Activated T-cell treated with anti-CD3 and anti-CD28 coated beads for 1 hour (primary cell): ENCODE measurements around the gene TRAF3.

Experiments
- DNase-seq: peaks from one replicate; pipeline ENCODE4 v3.0.0-alpha.2; 2020; ENCODE audit warnings: low read depth

TRAF3 gene

DNA sequence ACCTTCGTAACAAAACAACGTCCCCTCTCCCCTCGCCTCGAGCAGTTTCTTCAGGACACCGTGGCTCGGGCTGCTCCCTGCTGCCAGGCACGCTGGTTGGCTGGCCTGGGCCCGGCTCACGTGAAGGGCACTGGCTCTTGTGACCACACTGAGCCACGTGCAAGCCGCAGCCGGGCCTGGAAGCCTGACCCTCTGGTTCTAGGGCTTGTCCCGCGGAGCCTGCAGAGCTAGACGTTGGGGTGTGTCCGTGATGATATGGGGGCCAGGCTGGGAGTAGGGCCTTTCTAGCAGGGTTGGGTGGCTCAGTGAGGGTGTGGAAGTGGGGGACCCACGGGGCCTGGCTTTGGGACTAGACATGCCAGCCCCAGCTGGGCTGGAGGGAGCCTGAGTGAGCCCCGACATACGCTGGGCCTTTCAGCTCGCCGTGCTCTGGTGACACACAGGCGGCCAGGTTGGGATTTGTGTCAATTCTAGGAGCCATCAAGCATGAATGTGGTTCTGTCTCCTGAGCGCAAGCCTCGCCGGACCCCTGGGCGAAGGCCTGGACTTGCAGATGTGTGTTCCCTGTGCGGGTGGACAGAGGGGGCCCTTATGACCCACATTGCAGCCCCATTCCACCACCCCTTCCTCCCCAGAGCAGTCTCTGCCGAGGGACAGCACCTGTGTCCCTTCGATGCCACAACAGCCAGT, 131.7 kb downstream of the TRAF3 start:
- no peak for DNase-seq

DNA sequence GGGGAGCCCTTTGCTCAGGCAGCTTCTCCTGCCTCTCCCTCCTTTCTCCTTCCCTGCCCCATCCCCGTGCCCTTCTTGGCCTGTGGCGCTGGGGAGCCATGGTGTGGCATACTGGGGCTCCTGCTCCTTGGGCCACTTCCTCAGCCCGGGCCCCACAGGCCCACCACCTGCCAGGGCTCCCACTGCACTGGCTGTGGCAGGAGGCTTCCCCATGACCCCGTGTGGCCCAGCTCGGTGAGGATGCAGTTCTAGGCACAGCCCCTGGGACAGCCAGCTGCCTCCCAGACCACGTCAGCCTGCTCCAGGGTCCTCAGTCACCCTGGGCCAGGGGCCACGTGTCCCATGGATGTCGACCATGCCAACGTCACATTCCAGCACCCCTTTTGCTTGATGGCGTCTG, 132.2 kb downstream of the TRAF3 start:
- DNase-seq: no peak

DNA sequence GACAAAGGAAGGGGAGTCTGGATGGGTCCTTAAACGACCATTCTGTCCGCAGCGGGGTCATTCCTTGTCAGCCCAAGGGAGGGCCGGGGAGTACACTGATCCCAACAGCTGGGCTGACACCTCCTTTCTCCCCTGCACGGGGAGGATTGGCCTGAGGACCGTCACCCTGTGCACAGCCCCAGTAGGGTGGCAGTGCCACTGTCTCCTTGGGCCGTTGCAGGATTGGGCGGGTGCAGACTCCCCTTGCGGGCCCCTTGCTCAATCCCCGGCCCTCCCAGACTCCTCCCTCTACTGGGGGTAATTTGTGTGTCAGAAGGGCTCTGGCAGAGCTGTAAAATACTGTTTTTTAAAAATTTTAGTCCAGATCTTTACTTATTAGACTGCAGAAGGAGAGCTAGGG, 132.7 kb downstream of the TRAF3 start:
- no peak for DNase-seq

DNA sequence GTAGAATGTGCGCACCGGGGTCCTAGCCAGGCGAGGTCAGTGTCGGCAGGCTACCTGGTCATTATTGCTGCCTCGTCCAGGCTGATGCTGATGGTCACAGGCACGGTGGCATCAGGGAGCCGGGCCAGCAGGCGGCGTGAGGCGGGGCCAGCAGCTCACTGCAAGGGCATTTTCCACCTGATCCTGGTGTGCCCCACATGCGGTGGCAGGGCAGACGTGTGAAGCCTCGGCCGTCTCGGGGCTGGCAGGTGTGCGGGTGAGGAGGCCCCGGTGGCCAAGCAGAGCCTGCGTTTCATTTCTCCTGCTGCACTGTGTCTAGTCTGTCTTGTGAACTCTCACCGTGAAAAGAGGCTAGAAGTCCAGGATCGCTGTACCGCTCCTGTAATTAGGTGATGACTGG, 133.2 kb downstream of the TRAF3 start:
- no peak for DNase-seq

DNA sequence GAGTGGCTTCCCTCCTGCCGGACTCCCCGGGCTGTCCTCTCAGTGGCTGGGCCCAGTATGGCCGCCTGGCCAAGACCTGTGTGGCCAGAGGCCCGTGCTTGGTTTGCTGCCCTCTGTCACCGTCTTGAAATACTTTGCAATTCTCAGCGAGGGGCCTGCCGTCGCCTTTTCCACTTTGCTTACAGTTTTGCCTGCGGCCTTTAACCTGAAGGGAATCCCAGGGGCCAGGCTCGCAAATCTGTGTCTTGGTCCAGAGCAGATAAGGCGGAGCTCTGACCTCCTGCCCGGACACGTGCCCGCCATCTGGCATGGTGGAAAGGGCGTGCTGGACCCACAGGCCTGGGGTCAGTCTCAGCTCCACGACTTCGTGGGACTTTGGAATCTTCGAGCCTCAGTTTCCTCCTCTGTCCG, 134.3 kb downstream of the TRAF3 start:
- no peak for DNase-seq

DNA sequence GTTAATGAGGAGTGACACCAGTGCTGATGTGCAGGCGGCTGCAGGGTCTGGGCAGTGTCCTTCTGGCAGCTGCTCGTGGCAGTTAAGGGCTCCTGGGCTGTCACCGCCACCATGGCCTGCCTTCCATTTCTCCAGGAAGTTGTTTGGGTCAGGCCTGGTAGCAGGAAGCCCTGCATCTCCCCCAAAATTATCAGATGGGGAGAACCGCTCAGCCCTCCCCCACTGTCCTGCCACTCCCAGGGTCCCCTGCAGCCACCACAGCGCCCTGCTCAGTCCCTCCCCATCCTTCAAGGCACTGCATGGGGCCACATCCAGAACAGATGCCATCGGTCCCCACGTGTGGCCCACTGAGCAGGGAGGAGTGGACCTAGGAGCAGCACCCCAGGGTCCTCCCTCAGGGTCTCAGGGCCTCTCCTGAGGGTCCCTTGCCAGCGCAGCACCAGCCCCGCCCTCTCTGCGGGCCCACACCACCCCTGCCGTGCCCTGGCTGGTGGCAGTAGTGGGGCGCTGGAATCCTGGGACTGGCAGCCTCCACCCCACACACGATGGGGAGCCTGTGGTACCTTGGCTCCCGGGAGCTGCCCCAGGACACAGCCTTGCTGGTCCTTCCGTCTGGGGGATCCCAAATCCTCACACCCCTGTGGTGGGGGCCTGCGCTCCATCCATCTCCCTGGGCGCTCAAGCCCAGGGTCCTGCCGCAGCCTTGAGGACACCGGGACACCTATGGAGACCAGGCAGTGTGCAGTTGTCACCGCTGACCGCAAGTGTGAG, 134.9 kb downstream of the TRAF3 start:
- DNase-seq: no peak

GRCh38 chr14:102913341-102914211, 136.3 kb downstream of the TRAF3 start:
- no peak for DNase-seq

- DNase-seq: no peak
These were observed 137.4 kb downstream of the TRAF3 start for GRCh38 chr14:102914474-102915291.

DNA sequence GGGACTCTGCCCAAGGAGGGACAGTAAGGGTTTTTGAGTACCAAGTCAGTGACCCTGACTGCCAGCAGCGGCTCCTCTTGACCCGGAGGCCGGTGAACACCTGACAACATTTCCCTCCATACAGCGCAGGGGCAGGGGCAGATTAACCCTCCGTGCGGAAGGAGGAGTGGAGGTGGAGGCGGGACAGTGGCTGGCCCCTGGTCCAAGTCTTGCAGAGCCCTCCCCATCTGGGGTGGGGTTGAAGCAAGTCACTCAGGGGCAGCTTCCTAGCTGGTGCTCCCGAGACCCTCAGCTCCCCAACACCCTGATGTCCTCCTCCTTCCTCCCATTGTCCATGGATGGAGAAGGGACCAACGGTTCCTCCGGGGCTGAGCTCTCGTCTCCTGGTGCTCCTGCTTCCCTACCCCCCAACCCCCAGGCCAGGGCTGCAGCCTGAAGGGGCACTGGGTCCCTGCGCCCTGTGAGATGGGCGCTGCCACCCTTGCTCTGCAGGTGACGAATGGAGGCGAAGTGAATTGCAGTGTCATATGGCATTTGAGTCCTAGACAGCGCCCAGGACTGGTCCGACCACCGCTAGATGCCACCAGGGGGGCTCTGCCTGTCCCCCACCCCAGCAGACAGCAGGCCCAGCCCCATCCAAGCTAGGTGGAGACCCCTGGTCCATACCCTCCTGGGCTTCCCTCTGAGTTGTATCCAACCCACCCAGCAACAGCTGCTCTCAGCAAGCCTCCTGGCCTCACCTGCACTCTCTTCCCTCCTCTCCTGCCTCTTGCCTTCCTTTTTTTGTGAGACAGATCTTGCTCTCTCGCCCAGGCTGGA, 138.3 kb downstream of the TRAF3 start:
- DNase-seq: no peak

- no peak for DNase-seq
These were observed 139.3 kb downstream of the TRAF3 start for GRCh38 chr14:102916347-102917055.

GRCh38 chr14:102917056-102917385, 139.8 kb downstream of the TRAF3 start:
- no peak for DNase-seq

DNA sequence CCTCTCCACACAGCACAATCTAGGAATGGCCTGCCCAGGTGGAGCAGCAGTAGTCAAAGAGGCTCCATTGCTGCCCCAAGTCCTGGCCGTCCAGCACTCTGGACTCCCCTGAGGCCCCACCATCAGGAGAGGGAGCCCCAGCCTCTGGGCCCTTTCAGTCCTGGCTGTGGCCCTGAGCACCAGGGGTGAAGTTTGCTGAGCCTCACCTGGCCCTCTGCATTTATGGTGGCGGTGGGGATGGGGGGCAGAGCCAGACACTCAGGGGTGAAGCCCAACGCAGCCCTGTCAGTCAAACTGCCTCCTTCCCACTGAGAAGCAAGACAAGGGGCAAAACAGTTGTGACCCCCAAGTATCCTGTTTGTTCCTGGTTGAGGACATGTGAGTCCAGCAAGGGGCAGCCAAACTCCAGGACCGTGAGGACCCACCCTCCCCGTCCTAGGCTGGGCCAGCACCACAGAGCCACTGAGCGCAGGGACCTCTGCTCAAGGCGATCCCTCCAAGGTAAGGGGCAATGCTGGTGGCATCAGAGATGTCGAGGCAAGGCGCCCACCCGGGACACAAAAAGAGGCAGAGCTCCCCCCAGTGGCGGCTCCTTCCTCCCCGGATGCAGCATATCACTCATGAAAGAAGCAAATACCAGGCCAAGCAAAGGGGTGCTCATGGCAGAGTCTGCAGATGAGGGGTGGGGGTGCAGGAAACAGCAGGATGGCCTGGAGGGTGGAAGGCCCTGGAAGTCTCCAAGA, 140.4 kb downstream of the TRAF3 start:
- peak; percentile 60 for DNase-seq

DNA sequence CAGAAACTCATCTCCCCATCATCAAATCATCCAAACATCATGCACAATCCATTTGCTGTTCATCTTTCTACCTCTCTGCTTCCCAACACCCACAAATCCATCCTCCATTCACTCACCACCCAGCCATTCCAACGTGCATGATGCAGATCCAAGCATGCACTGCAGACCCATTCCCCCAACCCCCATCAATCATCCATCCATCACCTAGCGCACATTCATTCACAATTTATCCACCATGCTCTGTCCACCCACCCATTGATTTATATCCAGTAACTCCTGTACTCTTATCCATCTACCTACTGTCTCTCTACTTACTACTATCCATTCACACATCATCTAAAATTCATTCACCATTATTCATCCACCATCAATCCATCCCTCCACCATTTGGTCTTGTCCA, 141.2 kb downstream of the TRAF3 start:
- no peak for DNase-seq

- DNase-seq: no peak
These were observed 143.2 kb downstream of the TRAF3 start for GRCh38 chr14:102920273-102920997.

GRCh38 chr14:102920998-102921304, 143.7 kb downstream of the TRAF3 start:
- no peak for DNase-seq

DNA sequence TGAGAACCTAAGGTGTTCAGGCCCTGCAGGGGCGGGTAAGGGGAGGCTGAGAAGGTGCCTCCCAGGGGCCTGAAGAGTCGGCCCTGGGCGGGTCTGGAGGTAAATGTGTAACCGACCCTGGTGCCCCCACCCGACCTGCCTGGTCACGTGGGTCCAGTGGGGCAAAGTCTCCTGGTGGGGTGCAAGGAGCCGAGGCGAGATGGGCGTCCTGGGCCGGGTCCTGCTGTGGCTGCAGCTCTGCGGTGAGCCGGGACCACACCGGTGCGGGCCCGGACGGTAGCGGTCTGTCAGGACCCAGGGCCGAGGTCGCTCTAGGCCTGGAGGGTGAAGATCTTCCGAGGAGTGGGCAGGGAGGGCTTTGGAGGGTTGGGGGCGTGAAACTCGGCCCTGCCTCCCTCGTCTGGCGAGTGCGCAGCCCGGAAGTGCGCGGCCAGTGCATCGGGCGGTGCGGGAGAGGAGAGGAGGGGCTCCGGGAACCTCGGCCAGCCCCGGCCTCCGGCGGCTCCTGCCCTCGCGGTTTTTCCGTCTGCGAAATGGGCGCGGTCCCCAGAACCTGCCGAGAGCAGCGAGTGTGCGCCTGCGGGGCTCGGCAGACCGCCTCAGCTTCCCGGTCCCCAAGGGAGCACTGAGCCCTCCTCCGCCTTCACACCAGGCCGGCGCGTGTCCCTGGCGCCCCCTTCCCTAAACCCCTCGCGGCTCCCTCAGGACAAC, 145.4 kb downstream of the TRAF3 start, which contains the start of gene AMN:
Gene AMN, plus strand, starts transcription at position 174 of the 711 bp plus-strand sequence. Its CDS starts 26 bp downstream, at position 200.
- DNase-seq: no peak

- no peak for DNase-seq
These were observed 146.1 kb downstream of the TRAF3 start for GRCh38 chr14:102923201-102923924.
